HEK293 (cell line): ENCODE measurements around the gene GEMIN7.

ENCODE experiments used
- BCL11B ChIP-seq: fragments of 450-650 bp; formaldehyde crosslinking; IDR thresholded peaks from 2 replicates; pipeline ENCODE4 v1.5.1; 2016; ENCODE audit warnings: low read depth, missing biosample characterization, missing genetic modification characterization
- KLF1 ChIP-seq: fragments of 450-650 bp; formaldehyde crosslinking; IDR thresholded peaks from 2 replicates; pipeline ENCODE4 v1.5.1; 2016; ENCODE audit warnings: missing biosample characterization, missing genetic modification characterization
- KLF9 ChIP-seq: fragments of 450-650 bp; formaldehyde crosslinking; IDR thresholded peaks from 2 replicates; pipeline ENCODE4 v1.5.1; 2016; ENCODE audit warnings: missing biosample characterization, missing genetic modification characterization, low read depth
- OSR2 ChIP-seq: fragments of 450-650 bp; formaldehyde crosslinking; IDR thresholded peaks from 2 replicates; pipeline ENCODE4 v1.5.1; 2016; ENCODE audit warnings: missing biosample characterization, missing genetic modification characterization
- REPIN1 ChIP-seq: fragments of 450-650 bp; formaldehyde crosslinking; IDR thresholded peaks from 2 replicates; pipeline ENCODE4 v1.5.1; 2017; ENCODE audit warnings: missing biosample characterization, missing genetic modification characterization, low read depth
- SALL2 ChIP-seq: fragments of 450-650 bp; formaldehyde crosslinking; IDR thresholded peaks from 2 replicates; pipeline ENCODE4 v1.5.0; 2017; ENCODE audit warnings: missing biosample characterization, mild to moderate bottlenecking, missing genetic modification characterization, borderline replicate concordance
- SCRT2 ChIP-seq: fragments of 450-650 bp; formaldehyde crosslinking; IDR thresholded peaks from 2 replicates; pipeline ENCODE4 v1.5.1; 2016; ENCODE audit warnings: missing biosample characterization, missing genetic modification characterization
- SP3 ChIP-seq: fragments of 450-650 bp; formaldehyde crosslinking; IDR thresholded peaks from 2 replicates; pipeline ENCODE4 v1.5.1; 2016; ENCODE audit warnings: missing biosample characterization, missing genetic modification characterization
- YY2 ChIP-seq: fragments of 450-650 bp; formaldehyde crosslinking; IDR thresholded peaks from 2 replicates; pipeline ENCODE4 v1.5.1; 2016; ENCODE audit warnings: missing biosample characterization, missing genetic modification characterization
- ZBTB20 ChIP-seq: fragments of 450-650 bp; formaldehyde crosslinking; IDR thresholded peaks from 2 replicates; pipeline ENCODE4 v1.5.1; 2016; ENCODE audit warnings: missing biosample characterization, missing genetic modification characterization
- ZBTB7A ChIP-seq: fragments of 450-650 bp; formaldehyde crosslinking; IDR thresholded peaks from 2 replicates; pipeline ENCODE4 v1.5.1; 2016; ENCODE audit warnings: low read depth, missing biosample characterization, missing genetic modification characterization
- ZBTB8A ChIP-seq: fragments of 450-650 bp; formaldehyde crosslinking; IDR thresholded peaks from 2 replicates; pipeline ENCODE4 v1.5.1; 2016; ENCODE audit warnings: missing biosample characterization, missing genetic modification characterization
- ZFP41 ChIP-seq: fragments of 450-650 bp; formaldehyde crosslinking; IDR thresholded peaks from 2 replicates; pipeline ENCODE4 v1.5.1; 2016; ENCODE audit warnings: missing biosample characterization, missing genetic modification characterization, borderline replicate concordance
- ZNF10 ChIP-seq: fragments of 450-650 bp; formaldehyde crosslinking; IDR thresholded peaks from 2 replicates; pipeline ENCODE4 v1.5.1; 2017; ENCODE audit warnings: missing biosample characterization, missing genetic modification characterization
- ZNF140 ChIP-seq: fragments of 450-650 bp; formaldehyde crosslinking; IDR thresholded peaks from 2 replicates; pipeline ENCODE4 v1.5.1; 2016; ENCODE audit warnings: missing biosample characterization, missing genetic modification characterization
- ZNF184 ChIP-seq: fragments of 450-650 bp; IDR thresholded peaks from 2 replicates; pipeline ENCODE4 v1.5.1; 2018; ENCODE audit warnings: missing biosample characterization, mild to moderate bottlenecking, missing genetic modification characterization
- ZNF24 ChIP-seq: fragments of 450-650 bp; formaldehyde crosslinking; IDR thresholded peaks from 2 replicates; pipeline ENCODE4 v1.5.1; 2016; ENCODE audit warnings: missing biosample characterization, missing genetic modification characterization
- ZNF266 ChIP-seq: fragments of 450-650 bp; formaldehyde crosslinking; IDR thresholded peaks from 2 replicates; pipeline ENCODE4 v1.5.1; 2016; ENCODE audit warnings: missing biosample characterization, missing genetic modification characterization, low read depth
- ZNF341 ChIP-seq: fragments of 450-650 bp; formaldehyde crosslinking; IDR thresholded peaks from 2 replicates; pipeline ENCODE4; 2016; ENCODE audit warnings: low read depth, missing biosample characterization, missing genetic modification characterization
- ZNF404 ChIP-seq: fragments of 450-650 bp; formaldehyde crosslinking; IDR thresholded peaks from 2 replicates; pipeline ENCODE4 v1.5.1; 2017; ENCODE audit warnings: missing biosample characterization, missing genetic modification characterization
- ZNF48 ChIP-seq: fragments of 450-650 bp; formaldehyde crosslinking; IDR thresholded peaks from 2 replicates; pipeline ENCODE4 v1.5.1; 2016; ENCODE audit warnings: missing biosample characterization, missing genetic modification characterization
- ZNF529 ChIP-seq: fragments of 450-650 bp; formaldehyde crosslinking; IDR thresholded peaks from 2 replicates; pipeline ENCODE4 v1.5.1; 2017; ENCODE audit warnings: missing genetic modification characterization, missing biosample characterization; ENCODE audit not compliant: insufficient replicate concordance
- ZNF548 ChIP-seq: fragments of 450-650 bp; formaldehyde crosslinking; IDR thresholded peaks from 2 replicates; pipeline ENCODE4 v1.5.1; 2016; ENCODE audit warnings: missing biosample characterization, missing genetic modification characterization
- ZNF654 ChIP-seq: fragments of 450-650 bp; formaldehyde crosslinking; IDR thresholded peaks from 2 replicates; pipeline ENCODE4 v1.5.1; 2016; ENCODE audit warnings: low read depth, missing biosample characterization, missing genetic modification characterization
- ZNF677 ChIP-seq: fragments of 450-650 bp; IDR thresholded peaks from 2 replicates; pipeline ENCODE4 v1.5.0; 2018; ENCODE audit warnings: missing biosample characterization, mild to moderate bottlenecking, missing genetic modification characterization, moderate library complexity
- ZNF837 ChIP-seq: fragments of 450-650 bp; formaldehyde crosslinking; IDR thresholded peaks from 2 replicates; pipeline ENCODE4 v1.5.1; 2016; ENCODE audit warnings: missing biosample characterization, missing genetic modification characterization
- ZSCAN16 ChIP-seq: fragments of 450-650 bp; formaldehyde crosslinking; IDR thresholded peaks from 2 replicates; pipeline ENCODE4 v1.5.1; 2016; ENCODE audit warnings: missing biosample characterization, missing genetic modification characterization
- ZXDB ChIP-seq: fragments of 450-650 bp; formaldehyde crosslinking; IDR thresholded peaks from 2 replicates; pipeline ENCODE4 v1.5.1; 2016; ENCODE audit warnings: missing biosample characterization, missing genetic modification characterization
- TF ChIP-seq, protein P1 (sequence below): fragments of 450-650 bp; formaldehyde crosslinking; IDR thresholded peaks from 2 replicates; pipeline ENCODE4 v1.5.1; 2016; ENCODE audit warnings: missing biosample characterization, missing genetic modification characterization, low read depth
- TF ChIP-seq, protein P2 (sequence below): fragments of 450-650 bp; formaldehyde crosslinking; IDR thresholded peaks from 2 replicates; pipeline ENCODE4 v1.5.1; 2017; ENCODE audit warnings: missing biosample characterization, missing genetic modification characterization
- TF ChIP-seq, protein P3 (sequence below): fragments of 450-650 bp; formaldehyde crosslinking; IDR thresholded peaks from 2 replicates; pipeline ENCODE4; 2016; ENCODE audit warnings: missing biosample characterization, missing genetic modification characterization
- TF ChIP-seq, protein P4 (sequence below): fragments of 450-650 bp; formaldehyde crosslinking; IDR thresholded peaks from 2 replicates; pipeline ENCODE4 v1.5.1; 2016; ENCODE audit warnings: missing biosample characterization, missing genetic modification characterization
- TF ChIP-seq, protein P5 (sequence below): fragments of 450-650 bp; formaldehyde crosslinking; IDR thresholded peaks from 2 replicates; pipeline ENCODE4 v1.5.1; 2016; ENCODE audit warnings: missing biosample characterization, missing genetic modification characterization

The GEMIN7 gene

DNA sequence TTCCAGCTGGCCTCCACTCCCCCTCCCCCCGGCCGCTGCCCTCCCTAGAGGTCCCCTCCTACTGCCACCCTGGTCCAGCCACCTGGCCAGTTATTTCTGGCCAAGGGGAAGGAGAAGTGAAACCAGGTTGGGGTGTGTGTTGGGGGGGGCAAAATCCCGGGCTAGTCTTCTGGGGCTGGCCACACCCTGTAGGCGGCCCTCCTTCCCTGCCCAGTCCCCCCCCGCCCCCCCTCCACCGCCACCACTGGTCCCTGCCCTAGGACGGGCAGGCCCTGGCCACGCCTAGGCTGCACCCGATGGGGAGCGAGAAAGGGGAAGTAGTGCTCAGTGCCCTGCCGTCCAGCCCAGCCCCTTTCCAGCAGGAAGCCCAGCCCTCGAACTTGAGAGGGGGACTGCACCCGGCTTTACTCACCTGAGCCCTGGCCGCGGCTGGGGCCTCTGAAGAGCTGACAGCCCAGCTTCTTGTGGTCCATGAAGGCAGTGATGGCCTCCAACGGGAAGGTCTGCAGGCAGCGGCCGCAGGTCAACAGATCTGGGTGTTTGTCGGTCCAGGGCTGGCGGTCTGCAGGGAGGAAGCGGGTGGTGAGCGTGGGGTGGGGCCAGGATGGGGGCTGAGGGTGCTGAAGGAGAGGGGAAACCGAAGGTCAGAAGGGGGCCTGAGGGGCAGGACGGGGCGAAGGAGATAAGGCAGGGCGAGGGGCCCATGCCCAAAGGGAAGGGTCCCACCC lies 3.6 kb upstream of the GEMIN7 start (continued):
- TF ChIP-seq, protein P1, sequence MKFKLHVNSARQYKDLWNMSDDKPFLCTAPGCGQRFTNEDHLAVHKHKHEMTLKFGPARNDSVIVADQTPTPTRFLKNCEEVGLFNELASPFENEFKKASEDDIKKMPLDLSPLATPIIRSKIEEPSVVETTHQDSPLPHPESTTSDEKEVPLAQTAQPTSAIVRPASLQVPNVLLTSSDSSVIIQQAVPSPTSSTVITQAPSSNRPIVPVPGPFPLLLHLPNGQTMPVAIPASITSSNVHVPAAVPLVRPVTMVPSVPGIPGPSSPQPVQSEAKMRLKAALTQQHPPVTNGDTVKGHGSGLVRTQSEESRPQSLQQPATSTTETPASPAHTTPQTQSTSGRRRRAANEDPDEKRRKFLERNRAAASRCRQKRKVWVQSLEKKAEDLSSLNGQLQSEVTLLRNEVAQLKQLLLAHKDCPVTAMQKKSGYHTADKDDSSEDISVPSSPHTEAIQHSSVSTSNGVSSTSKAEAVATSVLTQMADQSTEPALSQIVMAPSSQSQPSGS, result no peak
- no peak for TF ChIP-seq REPIN1 (tag by site-specific recombination)
- no peak for TF ChIP-seq ZNF10 (tag by site-specific recombination)
- TF ChIP-seq KLF1 (tag by site-specific recombination), result 0 out of 2 replicates have a peak, but pooled peaks have one; percentile 6
- peak; percentile 90 for TF ChIP-seq BCL11B
- TF ChIP-seq SCRT2 (tag by site-specific recombination), result no peak
- TF ChIP-seq, protein P2, sequence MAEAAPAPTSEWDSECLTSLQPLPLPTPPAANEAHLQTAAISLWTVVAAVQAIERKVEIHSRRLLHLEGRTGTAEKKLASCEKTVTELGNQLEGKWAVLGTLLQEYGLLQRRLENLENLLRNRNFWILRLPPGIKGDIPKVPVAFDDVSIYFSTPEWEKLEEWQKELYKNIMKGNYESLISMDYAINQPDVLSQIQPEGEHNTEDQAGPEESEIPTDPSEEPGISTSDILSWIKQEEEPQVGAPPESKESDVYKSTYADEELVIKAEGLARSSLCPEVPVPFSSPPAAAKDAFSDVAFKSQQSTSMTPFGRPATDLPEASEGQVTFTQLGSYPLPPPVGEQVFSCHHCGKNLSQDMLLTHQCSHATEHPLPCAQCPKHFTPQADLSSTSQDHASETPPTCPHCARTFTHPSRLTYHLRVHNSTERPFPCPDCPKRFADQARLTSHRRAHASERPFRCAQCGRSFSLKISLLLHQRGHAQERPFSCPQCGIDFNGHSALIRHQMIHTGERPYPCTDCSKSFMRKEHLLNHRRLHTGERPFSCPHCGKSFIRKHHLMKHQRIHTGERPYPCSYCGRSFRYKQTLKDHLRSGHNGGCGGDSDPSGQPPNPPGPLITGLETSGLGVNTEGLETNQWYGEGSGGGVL, result 0 out of 2 replicates have a peak, but pooled peaks have one; percentile 19
- no peak for TF ChIP-seq ZNF266 (tag by site-specific recombination)
- no peak for TF ChIP-seq ZNF184 (tag by site-specific recombination)
- no peak for TF ChIP-seq ZFP41 (tag by site-specific recombination)
- no peak for TF ChIP-seq ZNF548 (tag by site-specific recombination)
- TF ChIP-seq, protein P3, sequence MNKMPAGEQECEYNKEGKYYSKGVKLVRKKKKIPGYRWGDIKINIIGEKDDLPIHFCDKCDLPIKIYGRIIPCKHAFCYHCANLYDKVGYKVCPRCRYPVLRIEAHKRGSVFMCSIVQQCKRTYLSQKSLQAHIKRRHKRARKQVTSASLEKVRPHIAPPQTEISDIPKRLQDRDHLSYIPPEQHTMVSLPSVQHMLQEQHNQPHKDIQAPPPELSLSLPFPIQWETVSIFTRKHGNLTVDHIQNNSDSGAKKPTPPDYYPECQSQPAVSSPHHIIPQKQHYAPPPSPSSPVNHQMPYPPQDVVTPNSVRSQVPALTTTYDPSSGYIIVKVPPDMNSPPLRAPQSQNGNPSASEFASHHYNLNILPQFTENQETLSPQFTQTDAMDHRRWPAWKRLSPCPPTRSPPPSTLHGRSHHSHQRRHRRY (tag by site-specific recombination), result no peak
- no peak for TF ChIP-seq YY2
- TF ChIP-seq KLF9 (tag by site-specific recombination), result 0 out of 2 replicates have a peak, but pooled peaks have one; percentile 38
- no peak for TF ChIP-seq ZNF48 (tag by site-specific recombination)
- no peak for TF ChIP-seq ZNF529 (tag by site-specific recombination)
- peak; percentile 60; the same call in 1 of the 2 replicates for TF ChIP-seq ZBTB20
- no peak for TF ChIP-seq ZNF341 (tag by site-specific recombination)
- TF ChIP-seq, protein P4, sequence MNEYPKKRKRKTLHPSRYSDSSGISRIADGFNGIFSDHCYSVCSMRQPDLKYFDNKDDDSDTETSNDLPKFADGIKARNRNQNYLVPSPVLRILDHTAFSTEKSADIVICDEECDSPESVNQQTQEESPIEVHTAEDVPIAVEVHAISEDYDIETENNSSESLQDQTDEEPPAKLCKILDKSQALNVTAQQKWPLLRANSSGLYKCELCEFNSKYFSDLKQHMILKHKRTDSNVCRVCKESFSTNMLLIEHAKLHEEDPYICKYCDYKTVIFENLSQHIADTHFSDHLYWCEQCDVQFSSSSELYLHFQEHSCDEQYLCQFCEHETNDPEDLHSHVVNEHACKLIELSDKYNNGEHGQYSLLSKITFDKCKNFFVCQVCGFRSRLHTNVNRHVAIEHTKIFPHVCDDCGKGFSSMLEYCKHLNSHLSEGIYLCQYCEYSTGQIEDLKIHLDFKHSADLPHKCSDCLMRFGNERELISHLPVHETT (tag by site-specific recombination), result no peak
- TF ChIP-seq ZNF654 (tag by site-specific recombination), result no peak
- TF ChIP-seq, protein P5, sequence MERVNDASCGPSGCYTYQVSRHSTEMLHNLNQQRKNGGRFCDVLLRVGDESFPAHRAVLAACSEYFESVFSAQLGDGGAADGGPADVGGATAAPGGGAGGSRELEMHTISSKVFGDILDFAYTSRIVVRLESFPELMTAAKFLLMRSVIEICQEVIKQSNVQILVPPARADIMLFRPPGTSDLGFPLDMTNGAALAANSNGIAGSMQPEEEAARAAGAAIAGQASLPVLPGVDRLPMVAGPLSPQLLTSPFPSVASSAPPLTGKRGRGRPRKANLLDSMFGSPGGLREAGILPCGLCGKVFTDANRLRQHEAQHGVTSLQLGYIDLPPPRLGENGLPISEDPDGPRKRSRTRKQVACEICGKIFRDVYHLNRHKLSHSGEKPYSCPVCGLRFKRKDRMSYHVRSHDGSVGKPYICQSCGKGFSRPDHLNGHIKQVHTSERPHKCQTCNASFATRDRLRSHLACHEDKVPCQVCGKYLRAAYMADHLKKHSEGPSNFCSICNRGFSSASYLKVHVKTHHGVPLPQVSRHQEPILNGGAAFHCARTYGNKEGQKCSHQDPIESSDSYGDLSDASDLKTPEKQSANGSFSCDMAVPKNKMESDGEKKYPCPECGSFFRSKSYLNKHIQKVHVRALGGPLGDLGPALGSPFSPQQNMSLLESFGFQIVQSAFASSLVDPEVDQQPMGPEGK, result peak; percentile 82
- no peak for TF ChIP-seq ZNF677 (tag by site-specific recombination)
- TF ChIP-seq ZNF404 (tag by site-specific recombination), result no peak
- no peak for TF ChIP-seq ZNF140 (tag by site-specific recombination)
- TF ChIP-seq ZSCAN16 (tag by site-specific recombination), result no peak
- TF ChIP-seq ZNF837 (tag by site-specific recombination), result no peak
- TF ChIP-seq ZBTB7A (tag by site-specific recombination), result 0 out of 2 replicates have a peak, but pooled peaks have one; percentile 38
- no peak for TF ChIP-seq ZXDB (tag by site-specific recombination)
- no peak for TF ChIP-seq OSR2 (tag by site-specific recombination)
- no peak for TF ChIP-seq SALL2 (tag by site-specific recombination)
- TF ChIP-seq ZNF24 (tag by site-specific recombination), result no peak
- TF ChIP-seq ZBTB8A, result no peak
- peak; percentile 20; the same call in 1 of the 2 replicates for TF ChIP-seq SP3
